PC-3 (cell line): ENCODE data around the gene NBAS.

Source experiments
- EZH2 ChIP-seq: fragments of 300-600 bp; sonication (generic); IDR thresholded peaks from one replicate; pipeline ENCODE4 v1.6.1; 2017; ENCODE audit warnings: antibody characterized with exemption, mild to moderate bottlenecking, low read length; ENCODE audit not compliant: unreplicated experiment
- EZH2phosphoT487 ChIP-seq: fragments of 300-600 bp; sonication (generic); IDR thresholded peaks from 2 replicates; pipeline ENCODE4 v1.6.1; 2018; ENCODE audit warnings: mild to moderate bottlenecking, antibody characterized with exemption, low read length, borderline replicate concordance
- TF ChIP-seq, protein P1 (sequence below): fragments of 300-600 bp; sonication (generic); conservative IDR thresholded peaks from 2 replicates; pipeline ENCODE4 v1.5.1; 2017; ENCODE audit warnings: antibody characterized with exemption, low read depth, mild to moderate bottlenecking, low read length

DNA sequence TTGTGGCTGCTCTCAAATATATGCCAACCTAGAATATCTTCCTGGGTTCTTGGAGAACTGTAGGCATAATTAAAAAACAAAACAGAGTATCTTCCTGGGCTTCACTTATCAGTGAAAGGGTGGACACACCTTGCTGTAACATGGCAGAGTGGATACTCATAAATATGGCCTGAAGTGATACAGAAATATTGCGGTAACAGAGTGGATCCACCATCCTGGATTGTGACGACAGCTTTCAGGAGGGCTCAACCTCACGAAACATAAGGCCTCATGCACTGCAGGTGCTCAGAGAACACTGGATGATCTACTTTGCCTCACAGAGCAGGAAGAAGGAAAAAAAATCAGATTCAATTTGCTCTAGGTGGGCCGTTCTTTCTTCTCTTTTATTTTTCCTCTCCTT lies 336.0 kb downstream of the NBAS start:
- no peak for TF ChIP-seq EZH2phosphoT487
- TF ChIP-seq, protein P1, sequence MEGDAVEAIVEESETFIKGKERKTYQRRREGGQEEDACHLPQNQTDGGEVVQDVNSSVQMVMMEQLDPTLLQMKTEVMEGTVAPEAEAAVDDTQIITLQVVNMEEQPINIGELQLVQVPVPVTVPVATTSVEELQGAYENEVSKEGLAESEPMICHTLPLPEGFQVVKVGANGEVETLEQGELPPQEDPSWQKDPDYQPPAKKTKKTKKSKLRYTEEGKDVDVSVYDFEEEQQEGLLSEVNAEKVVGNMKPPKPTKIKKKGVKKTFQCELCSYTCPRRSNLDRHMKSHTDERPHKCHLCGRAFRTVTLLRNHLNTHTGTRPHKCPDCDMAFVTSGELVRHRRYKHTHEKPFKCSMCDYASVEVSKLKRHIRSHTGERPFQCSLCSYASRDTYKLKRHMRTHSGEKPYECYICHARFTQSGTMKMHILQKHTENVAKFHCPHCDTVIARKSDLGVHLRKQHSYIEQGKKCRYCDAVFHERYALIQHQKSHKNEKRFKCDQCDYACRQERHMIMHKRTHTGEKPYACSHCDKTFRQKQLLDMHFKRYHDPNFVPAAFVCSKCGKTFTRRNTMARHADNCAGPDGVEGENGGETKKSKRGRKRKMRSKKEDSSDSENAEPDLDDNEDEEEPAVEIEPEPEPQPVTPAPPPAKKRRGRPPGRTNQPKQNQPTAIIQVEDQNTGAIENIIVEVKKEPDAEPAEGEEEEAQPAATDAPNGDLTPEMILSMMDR = no peak
- TF ChIP-seq EZH2 = no peak
